ENCODE measurements around the gene AFG1L.

AFG1L gene

GRCh38 chr6:108453601-108454185 is 158.8 kb downstream of the AFG1L start:
- no peak for DNase-seq (ENCODE audit: low read depth in 2 of 2)

DNA sequence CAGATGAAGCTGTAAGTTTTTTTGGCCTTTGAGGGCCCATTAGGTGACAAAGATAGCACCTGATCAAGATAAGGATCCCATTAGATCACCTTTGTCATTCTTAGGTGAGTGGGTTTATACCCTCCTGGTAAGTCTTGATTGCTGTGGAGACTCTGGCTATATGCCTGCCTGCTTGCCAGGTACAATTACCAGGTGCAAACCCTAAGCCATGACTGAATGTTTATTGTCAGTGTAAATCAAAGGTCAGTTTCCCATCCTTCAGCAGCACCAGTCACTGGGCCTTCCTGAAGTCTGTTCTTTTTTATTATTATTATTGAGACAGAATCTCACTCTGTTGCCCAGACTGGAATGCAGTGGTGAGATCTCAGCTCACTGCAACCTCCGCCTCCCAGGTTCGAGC is 159.5 kb downstream of the AFG1L start:
- no peak for DNase-seq (ENCODE audit: low read depth in 2 of 2)

DNA sequence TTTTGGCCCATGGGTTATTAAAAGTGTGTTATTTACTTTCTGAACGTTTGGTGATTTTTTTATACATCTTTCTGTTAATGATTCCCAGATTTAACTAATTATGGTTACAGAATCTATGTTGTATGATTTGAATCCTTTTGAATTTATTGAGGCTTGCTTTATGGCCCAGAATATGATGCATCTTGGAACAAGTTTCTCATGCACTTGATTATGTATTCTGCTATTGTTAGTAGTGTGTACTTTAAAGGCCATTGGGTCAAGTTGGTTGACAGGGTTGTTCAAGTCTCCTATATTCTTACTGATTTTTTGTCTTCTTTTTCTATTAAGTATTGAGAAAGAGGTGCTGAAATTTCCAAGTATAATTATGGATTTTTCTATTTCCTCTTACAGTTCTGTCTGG is 160.8 kb downstream of the AFG1L start:
- DNase-seq (ENCODE audit: low read depth in 2 of 2), result no peak

DNA sequence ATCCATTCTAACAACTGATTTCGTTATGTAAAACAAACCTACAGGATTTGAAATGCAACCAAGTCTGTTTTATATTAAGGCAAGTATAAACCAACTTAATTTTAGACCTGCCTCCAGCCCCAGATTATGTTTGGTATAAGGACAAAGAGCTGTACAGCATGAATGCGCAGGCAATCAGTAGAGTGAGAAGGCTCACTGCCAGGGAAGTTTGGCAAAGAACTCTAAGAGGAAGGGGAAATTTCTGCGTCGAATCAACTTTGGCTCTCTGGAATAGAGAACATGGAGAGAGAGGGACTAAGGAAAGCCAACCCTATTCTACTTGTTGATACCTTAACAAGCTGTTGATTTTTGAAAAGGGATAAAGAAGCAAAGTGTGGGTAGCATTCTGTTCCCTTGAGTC is 168.9 kb downstream of the AFG1L start:
- DNase-seq (ENCODE audit: low read depth in 2 of 2), result no peak

- DNase-seq (ENCODE audit: low read depth in 2 of 2), result no peak
These were observed 169.7 kb downstream of the AFG1L start for GRCh38 chr6:108464418-108465097.

- no peak for DNase-seq (ENCODE audit: low read depth in 2 of 2)
These were observed 170.2 kb downstream of the AFG1L start for GRCh38 chr6:108465098-108465495.

DNA sequence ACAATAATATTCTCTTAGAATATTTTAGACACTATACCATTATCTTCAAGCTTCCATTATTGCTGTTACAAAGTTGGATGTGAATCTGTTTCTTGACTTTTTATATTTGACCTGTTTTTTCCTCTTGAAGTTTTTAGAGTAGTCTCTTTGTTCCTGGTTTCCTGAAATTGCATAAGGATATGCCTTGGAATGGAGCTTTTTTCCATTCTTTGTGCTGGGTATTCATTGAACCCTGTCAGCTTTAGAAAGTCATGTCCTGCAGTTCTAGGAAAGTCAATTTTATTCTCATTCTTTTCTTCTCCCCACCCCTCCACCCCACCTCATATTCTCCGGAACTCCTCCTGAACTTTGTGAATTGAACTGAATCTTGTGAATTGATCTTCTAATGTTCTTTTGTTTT is 173.5 kb downstream of the AFG1L start:
- DNase-seq (ENCODE audit: low read depth in 2 of 2), result no peak

- DNase-seq (ENCODE audit: low read depth in 2 of 2), result no peak
These were observed 174.5 kb downstream of the AFG1L start for GRCh38 chr6:108469316-108469715.

DNA sequence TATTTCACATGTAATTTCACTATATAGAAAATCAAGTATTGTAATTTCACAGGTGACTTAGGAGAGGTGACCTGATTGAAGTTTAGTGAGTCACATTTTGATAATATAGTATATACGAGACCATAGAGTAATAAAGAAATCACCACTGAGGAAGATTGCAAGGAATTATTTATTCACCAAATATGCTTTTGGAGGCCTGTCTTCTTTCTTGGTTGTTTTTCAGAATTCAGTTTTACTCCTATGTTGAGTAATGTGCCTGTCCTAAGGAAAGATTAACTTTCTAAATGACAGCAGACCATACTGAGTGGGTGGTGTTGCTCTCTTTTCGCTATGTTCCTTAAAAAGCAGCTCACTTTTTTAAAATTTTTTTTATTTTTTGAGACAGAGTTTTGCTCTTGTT is 178.3 kb downstream of the AFG1L start:
- DNase-seq (ENCODE audit: low read depth in 2 of 2), result no peak

- no peak for DNase-seq (ENCODE audit: low read depth in 2 of 2)
These were observed 181.5 kb downstream of the AFG1L start for GRCh38 chr6:108476376-108476775.

GRCh38 chr6:108476847-108477430 is 182.1 kb downstream of the AFG1L start:
- no peak for DNase-seq (ENCODE audit: low read depth in 2 of 2)

GRCh38 chr6:108482559-108482958 is 187.7 kb downstream of the AFG1L start:
- no peak for DNase-seq (ENCODE audit: low read depth in 2 of 2)

GRCh38 chr6:108484016-108484415 is 189.2 kb downstream of the AFG1L start:
- no peak for DNase-seq (ENCODE audit: low read depth in 2 of 2)

DNA sequence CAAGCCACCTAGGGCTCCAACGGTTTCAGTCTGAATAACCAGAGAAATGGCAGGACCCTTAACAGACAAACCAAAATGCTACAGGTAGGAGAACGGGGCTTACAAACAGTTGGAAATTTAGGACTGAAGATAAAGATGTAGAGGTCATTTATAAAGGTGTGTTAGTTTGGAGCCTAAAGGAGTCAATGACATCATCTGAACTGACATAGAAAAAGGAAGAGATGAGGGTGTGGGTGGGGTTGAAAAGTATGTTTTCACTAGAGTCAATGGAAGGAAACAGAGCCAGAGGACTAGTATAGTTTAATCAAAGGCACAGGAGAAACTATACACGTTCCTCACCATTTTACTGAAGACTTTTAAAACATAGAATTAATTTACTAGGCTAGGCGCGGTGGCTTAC is 194.8 kb downstream of the AFG1L start:
- DNase-seq (ENCODE audit: low read depth in 2 of 2), result no peak

GRCh38 chr6:108492131-108492766 is 197.4 kb downstream of the AFG1L start:
- DNase-seq (ENCODE audit: low read depth in 2 of 2), result no peak

GRCh38 chr6:108494434-108494833 is 199.6 kb downstream of the AFG1L start:
- DNase-seq (ENCODE audit: low read depth in 2 of 2), result no peak

- no peak for DNase-seq (ENCODE audit: low read depth in 2 of 2)
These were observed 203.0 kb downstream of the AFG1L start for GRCh38 chr6:108497883-108498282.

- no peak for DNase-seq (ENCODE audit: low read depth in 2 of 2)
These were observed 206.7 kb downstream of the AFG1L start for GRCh38 chr6:108501559-108501958.

DNA sequence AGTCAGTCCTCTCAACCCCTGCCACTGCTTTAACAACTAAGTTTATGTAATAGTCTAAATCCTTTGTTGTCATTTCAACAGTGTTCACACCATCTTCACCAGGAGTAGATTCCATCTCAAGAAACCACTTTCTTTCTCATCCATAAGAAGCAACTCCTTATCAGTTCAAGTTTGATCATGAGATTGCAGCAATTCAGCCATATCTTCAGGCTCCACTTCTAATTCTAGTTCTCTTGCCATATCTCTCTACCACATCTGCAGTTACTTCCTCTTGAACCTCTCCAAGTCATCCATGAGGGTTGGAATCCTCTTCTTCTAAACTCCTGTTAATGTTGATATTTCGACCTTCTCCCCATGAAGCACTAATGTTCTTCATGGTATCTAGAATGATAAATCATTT is 208.0 kb downstream of the AFG1L start:
- no peak for DNase-seq (ENCODE audit: low read depth in 2 of 2)

GRCh38 chr6:108507316-108507715 is 212.5 kb downstream of the AFG1L start:
- no peak for DNase-seq (ENCODE audit: low read depth in 2 of 2)

- DNase-seq (ENCODE audit: low read depth in 2 of 2), result no peak
These were observed 215.8 kb downstream of the AFG1L start for GRCh38 chr6:108510461-108511319.
